PC-9 (cell line): ENCODE measurements around the gene STXBP3.

ENCODE experiments used
- EZH2 ChIP-seq: fragments of 200-600 bp; sonication (generic); IDR thresholded peaks from 2 replicates; pipeline ENCODE4 v1.8.0; 2017; ENCODE audit warnings: antibody characterized with exemption, low read depth
- TF ChIP-seq, protein P1 (sequence below): fragments of 200-600 bp; sonication (generic); conservative IDR thresholded peaks from 2 replicates; pipeline ENCODE4 v1.6.1; 2017; ENCODE audit warnings: mixed run types, antibody characterized with exemption, mild to moderate bottlenecking, moderate library complexity

DNA sequence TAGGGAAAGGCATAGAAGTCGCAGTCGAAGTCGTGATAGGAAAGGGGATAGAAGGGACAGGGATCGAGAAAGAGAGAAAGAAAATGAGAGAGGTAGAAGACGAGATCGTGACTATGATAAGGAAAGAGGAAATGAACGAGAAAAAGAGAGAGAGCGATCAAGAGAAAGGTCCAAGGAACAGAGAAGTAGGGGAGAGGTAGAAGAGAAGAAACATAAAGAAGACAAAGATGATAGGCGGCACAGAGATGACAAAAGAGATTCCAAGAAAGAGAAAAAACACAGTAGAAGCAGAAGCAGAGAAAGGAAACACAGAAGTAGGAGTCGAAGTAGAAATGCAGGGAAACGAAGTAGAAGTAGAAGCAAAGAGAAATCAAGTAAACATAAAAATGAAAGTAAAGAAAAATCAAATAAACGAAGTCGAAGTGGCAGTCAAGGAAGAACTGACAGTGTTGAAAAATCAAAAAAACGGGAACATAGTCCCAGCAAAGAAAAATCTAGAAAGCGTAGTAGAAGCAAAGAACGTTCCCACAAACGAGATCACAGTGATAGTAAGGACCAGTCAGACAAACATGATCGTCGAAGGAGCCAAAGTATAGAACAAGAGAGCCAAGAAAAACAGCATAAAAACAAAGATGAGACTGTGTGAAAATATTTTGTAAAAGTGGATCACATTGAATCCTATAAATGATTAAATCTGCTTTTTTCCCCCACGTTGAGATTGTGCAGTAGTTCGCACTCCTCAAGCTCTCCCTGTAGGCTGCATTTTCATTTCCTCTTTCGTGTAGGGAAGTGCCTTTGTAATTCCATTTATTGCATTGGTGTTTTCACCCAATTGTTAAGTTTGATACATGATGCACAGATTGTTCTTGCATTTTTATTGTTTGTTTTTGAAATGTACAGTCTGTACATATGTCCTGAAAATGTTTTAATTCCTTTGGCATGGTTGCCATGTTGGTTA is 46.8 kb upstream of the STXBP3 start:
- TF ChIP-seq, protein P1, sequence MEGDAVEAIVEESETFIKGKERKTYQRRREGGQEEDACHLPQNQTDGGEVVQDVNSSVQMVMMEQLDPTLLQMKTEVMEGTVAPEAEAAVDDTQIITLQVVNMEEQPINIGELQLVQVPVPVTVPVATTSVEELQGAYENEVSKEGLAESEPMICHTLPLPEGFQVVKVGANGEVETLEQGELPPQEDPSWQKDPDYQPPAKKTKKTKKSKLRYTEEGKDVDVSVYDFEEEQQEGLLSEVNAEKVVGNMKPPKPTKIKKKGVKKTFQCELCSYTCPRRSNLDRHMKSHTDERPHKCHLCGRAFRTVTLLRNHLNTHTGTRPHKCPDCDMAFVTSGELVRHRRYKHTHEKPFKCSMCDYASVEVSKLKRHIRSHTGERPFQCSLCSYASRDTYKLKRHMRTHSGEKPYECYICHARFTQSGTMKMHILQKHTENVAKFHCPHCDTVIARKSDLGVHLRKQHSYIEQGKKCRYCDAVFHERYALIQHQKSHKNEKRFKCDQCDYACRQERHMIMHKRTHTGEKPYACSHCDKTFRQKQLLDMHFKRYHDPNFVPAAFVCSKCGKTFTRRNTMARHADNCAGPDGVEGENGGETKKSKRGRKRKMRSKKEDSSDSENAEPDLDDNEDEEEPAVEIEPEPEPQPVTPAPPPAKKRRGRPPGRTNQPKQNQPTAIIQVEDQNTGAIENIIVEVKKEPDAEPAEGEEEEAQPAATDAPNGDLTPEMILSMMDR: no peak
- no peak for TF ChIP-seq EZH2
